Measurements from ENCODE around the gene SMIM23. TPM values are rescaled to one million over a fixed set of nuclear protein-coding genes. Genes with fewer than 3 reads are reported as not detected.

SMIM23 gene
- total and polyA plus RNA-seq, 2 donors (not counting 3 experiments of a cell fraction or from before 2014, with no cell fraction given) = not detected

GRCh38 chr5:171808453-171808852 lies 22.8 kb downstream of the SMIM23 start:
- H4K20me1 ChIP-seq (replicated peaks; ENCODE audit: control insufficient read depth, extremely low read depth, insufficient read depth, low read length) = no peaks in the 10 kb centered on the region
- dilution Hi-C loops (cut with MboI; ENCODE audit: extremely low pct_ligation_motif_present, low sequenced_read_pairs) (no loop called here), intact Hi-C loops (cut with micrococcal nuclease) (no loop called here)
- FAIRE-seq = no peak
- ChIA-PET POLR2A (no interaction called here), CTCF (no interaction called here)
- peaks cover 8 to 18% of the 10 kb centered on the region in 2 experiments for H3K27me3 ChIP-seq (ENCODE audit: control insufficient read depth in 2 of 2, insufficient read depth in 2 of 2, low read length in 2 of 2)
- H3K4me2 ChIP-seq (ENCODE audit: insufficient read depth, low read length) = no peak overlapping the region
- no peaks in the 10 kb centered on the region for H3K9me3 ChIP-seq (replicated peaks; ENCODE audit: control insufficient read depth, insufficient read depth, low read length)
- no peak overlapping the region for H3K9ac ChIP-seq (replicated peaks; ENCODE audit: extremely low read depth, insufficient read depth, low read length)
- H3K9me1 ChIP-seq (replicated peaks; ENCODE audit: control insufficient read depth, extremely low read depth, insufficient read depth, low read length) = no peaks in the 10 kb centered on the region
- no peak overlapping the region for H2AFZ ChIP-seq (ENCODE audit: low read depth, low read length)
- no peaks in the 10 kb centered on the region for H3K36me3 ChIP-seq (ENCODE audit: control insufficient read depth in 2 of 2, extremely low read depth in 1 of 2, insufficient read depth in 2 of 2, low read length in 2 of 2)
- no TSS peak for BruUV-seq (replicated peaks)
- no peak overlapping the region for H3K4me3 ChIP-seq (replicated peaks in 1 of 3; ENCODE audit: insufficient read depth in 1 of 3, low read depth in 1 of 3, low read length in 3 of 3)
- DNase-seq (ENCODE audit: low read depth, low spot score) = no peak
- TF ChIP-seq MYC (IDR thresholded peaks at IDR 0.05; ENCODE audit: low read depth, low read length) (no peak), POLR2A (IDR thresholded peaks at IDR 0.05; ENCODE audit: low read depth, low read length) (no peak), JUN (IDR thresholded peaks at IDR 0.05; ENCODE audit: borderline replicate concordance, insufficient read depth, insufficient read length, low read depth) (no peak), GATA2 (IDR thresholded peaks at IDR 0.05; ENCODE audit: insufficient read depth, insufficient read length, low read depth, low read length) (no peak), CTCF (IDR thresholded peaks at IDR 0.05; ENCODE audit: extremely low read depth in 1 of 2, insufficient read depth in 1 of 2, low read depth in 1 of 2, low read length in 2 of 2) (no peak), MAX (IDR thresholded peaks at IDR 0.05; ENCODE audit: insufficient read depth, insufficient read length) (no peak), FOS (IDR thresholded peaks at IDR 0.05; ENCODE audit: borderline replicate concordance, insufficient read depth, low read length) (no peak), EZH2 (IDR thresholded peaks at IDR 0.05; ENCODE audit: borderline replicate concordance, low read depth, low read length, severe bottlenecking) (no peak), POLR2AphosphoS5 (IDR thresholded peaks at IDR 0.05; ENCODE audit: insufficient read depth, low read depth, low read length) (no peak)
- no peaks in the 10 kb centered on the region for H3K4me1 ChIP-seq (ENCODE audit: control insufficient read depth, extremely low read depth, insufficient read depth, low read length)
- H3K79me2 ChIP-seq (ENCODE audit: control insufficient read depth, insufficient read depth, low read length) = no peaks in the 10 kb centered on the region
- H3K27ac ChIP-seq (ENCODE audit: insufficient read depth, low read depth, low read length) = no peak overlapping the region
